IMR-90 (cell line): ENCODE measurements around the gene ADCK1. TPM values are rescaled to one million over a fixed set of nuclear protein-coding genes. Genes with fewer than 3 reads are reported as not detected.
"Not testable (repeated sequence)": the region's sequence is repeated elsewhere in the genome, so short reads cannot be mapped to it uniquely, and the experiment has no call there.

Experiments used
- ATAC-seq: fragments of 200-7000 bp; cut with Tn5 transposase; 2 replicates; pipeline ENCODE4 v1.9.1; 2020; ENCODE audit warnings: low read depth, mild to moderate bottlenecking, moderate library complexity
- BruUV-seq: library from RNA; stranded (reverse); fragments of 400-500 nt; replicated peaks from 2 replicates; lab custom pipeline; 2021; lab: Mats Ljungman, UMichigan
- CTCF ChIA-PET: fragments of 300-600 bp; formaldehyde crosslinking; extraction: SDS; loops from one replicate; lab custom pipeline; 2021; ENCODE audit warnings: antibody characterized with exemption; lab: Yijun Ruan, JAX
- POLR2A ChIA-PET: fragments of 300-600 bp; sonication (Branson Sonifier 250); formaldehyde crosslinking; loops from one replicate; lab custom pipeline; 2022; ENCODE audit warnings: antibody characterized with exemption; ENCODE audit not compliant: unreplicated experiment; lab: Charles Lee
- DNase-seq: peaks from one replicate; pipeline ENCODE4 v3.0.0; 2013
- H2AFZ ChIP-seq: replicated peaks from 2 replicates; pipeline ENCODE3; 2013; ENCODE audit warnings: low read length, mild to moderate bottlenecking; ENCODE audit not compliant: poor library complexity
- H2AK5ac ChIP-seq: 2 replicates; pipeline ENCODE4 v1.6.1; 2013; ENCODE audit warnings: low read depth, low read length, inconsistent platforms
- H2AK9ac ChIP-seq: replicated peaks from 2 replicates; pipeline ENCODE3; 2013; ENCODE audit warnings: mild to moderate bottlenecking, low read depth, low read length, moderate library complexity; ENCODE audit not compliant: poor library complexity
- H2BK120ac ChIP-seq: 2 replicates; pipeline ENCODE4 v1.6.1; 2013; ENCODE audit warnings: low read depth, low read length, inconsistent platforms
- H2BK15ac ChIP-seq: 3 replicates; pipeline ENCODE4 v1.6.1; 2013; ENCODE audit warnings: low read depth, low read length, inconsistent platforms
- H2BK20ac ChIP-seq: 2 replicates; pipeline ENCODE4 v1.6.1; 2013; ENCODE audit warnings: low read depth, mild to moderate bottlenecking, inconsistent platforms, low read length, moderate library complexity
- H2BK5ac ChIP-seq: 2 replicates; pipeline ENCODE4 v1.6.1; 2013; ENCODE audit warnings: mild to moderate bottlenecking, low read depth, low read length, inconsistent platforms; ENCODE audit not compliant: poor library complexity, severe bottlenecking
- H3K14ac ChIP-seq: replicated peaks from 2 replicates; pipeline ENCODE4 v1.6.1; 2013; ENCODE audit warnings: low read depth, low read length, inconsistent platforms
- H3K18ac ChIP-seq: 2 replicates; pipeline ENCODE4 v1.6.1; 2013; ENCODE audit warnings: low read depth, low read length, control low read depth
- H3K23ac ChIP-seq: 2 replicates; pipeline ENCODE4 v1.6.1; 2013; ENCODE audit warnings: low read depth, low read length, inconsistent platforms
- H3K27ac ChIP-seq: 2 replicates; pipeline ENCODE4 v1.5.1; 2013; ENCODE audit warnings: mild to moderate bottlenecking, control low read depth, low read length; ENCODE audit not compliant: insufficient read depth
- H3K27me3 ChIP-seq: 2 replicates; pipeline ENCODE4 v1.6.1; 2013; ENCODE audit warnings: low read length; ENCODE audit not compliant: control insufficient read depth, insufficient read depth
- H3K36me3 ChIP-seq: 2 replicates; pipeline ENCODE4 v1.6.1; 2013; ENCODE audit warnings: low read length, mixed read lengths; ENCODE audit not compliant: control insufficient read depth, insufficient read depth
- H3K4ac ChIP-seq: 2 replicates; pipeline ENCODE4 v1.6.1; 2013; ENCODE audit warnings: low read depth, low read length, inconsistent platforms
- H3K4me1 ChIP-seq: 2 replicates; pipeline ENCODE4 v1.6.1; 2013; ENCODE audit warnings: low read length, mixed read lengths; ENCODE audit not compliant: control insufficient read depth, insufficient read depth
- H3K4me2 ChIP-seq: 2 replicates; pipeline ENCODE4 v1.6.1; 2013; ENCODE audit warnings: low read depth, mild to moderate bottlenecking, control low read depth, low read length, moderate library complexity
- H3K4me3 ChIP-seq: 2 replicates; pipeline ENCODE4 v1.5.1; 2013; ENCODE audit warnings: low read depth, mild to moderate bottlenecking, control low read depth, low read length, moderate library complexity; ENCODE audit not compliant: insufficient read depth
- H3K56ac ChIP-seq: 2 replicates; pipeline ENCODE4 v1.6.1; 2013; ENCODE audit warnings: low read length, inconsistent platforms; ENCODE audit not compliant: insufficient read depth; ENCODE audit errors: extremely low read depth
- H3K79me1 ChIP-seq, 2 experiments: 2 replicates each; pipeline ENCODE4 v1.6.1; 2013; ENCODE audit warnings: low read length in 2 of 2, inconsistent platforms in 1 of 2, low read depth in 1 of 2
- H3K9ac ChIP-seq: 2 replicates; pipeline ENCODE4 v1.6.1; 2013; ENCODE audit warnings: low read depth, low read length, control low read depth
- H3K9me1 ChIP-seq: 2 replicates; pipeline ENCODE4 v1.6.1; 2013; ENCODE audit warnings: low read length, inconsistent platforms; ENCODE audit not compliant: insufficient read depth
- H3K9me3 ChIP-seq: 2 replicates; pipeline ENCODE4 v1.6.1; 2013; ENCODE audit warnings: low read length; ENCODE audit not compliant: control insufficient read depth, insufficient read depth
- H4K20me1 ChIP-seq: 2 replicates; pipeline ENCODE4 v1.6.1; 2013; ENCODE audit warnings: low read length, inconsistent platforms; ENCODE audit not compliant: insufficient read depth
- H4K5ac ChIP-seq: 2 replicates; pipeline ENCODE4 v1.6.1; 2013; ENCODE audit warnings: mild to moderate bottlenecking, low read depth, low read length, control low read depth
- H4K8ac ChIP-seq, 2 experiments: 2 replicates each; pipeline ENCODE4 v1.6.1; 2013; ENCODE audit warnings: low read depth in 2 of 2, low read length in 2 of 2, control low read depth in 1 of 2, inconsistent platforms in 1 of 2
- H4K91ac ChIP-seq: 2 replicates; pipeline ENCODE4 v1.6.1; 2013; ENCODE audit warnings: low read depth, low read length, inconsistent platforms; ENCODE audit not compliant: insufficient read depth
- WGBS, 2 experiments: methylation state at CpG; one replicate each; pipeline versions ENCODE4 v1.1.5 to v1.1.7; 2013; ENCODE audit warnings: missing lambda C conversion rate in 2 of 2; ENCODE audit not compliant: insufficient read length in 1 of 2; ENCODE audit errors: extremely low coverage in 2 of 2; 5-methylcytosine and 5-hydroxymethylcytosine counted together
- dilution Hi-C: fragments of 300-500 bp; cut with HindIII; formaldehyde crosslinking; loops from one replicate; pipeline ENCODE4 v1.14.3; 2018; ENCODE audit warnings: low sequenced_read_pairs; ENCODE audit not compliant: unreplicated experiment
- in situ Hi-C: fragments of 300-500 bp; cut with MboI; formaldehyde crosslinking; loops from 3 replicates; pipeline ENCODE4 v1.14.3; 2019; ENCODE audit warnings: low sequenced_read_pairs, inconsistent platforms, mixed read lengths
- intact Hi-C: fragments of 100-400 bp; cut with micrococcal nuclease; formaldehyde crosslinking; loops from 2 replicates; pipeline ENCODE4 v1.10.0; 2022
- polyA plus RNA-seq, 3 experiments: library from polyadenylated mRNA; depleted of rRNA; stranded (reverse); fragments of >200 nt; gene quantifications; 2 replicates each; pipeline ENCODE4 v1.2.3, GENCODE V29; 2012; ENCODE audit warnings: low replicate concordance in 1 of 3
- total RNA-seq: library from RNA; depleted of rRNA; stranded (reverse); fragments of >200 nt; gene quantifications from 2 replicates; pipeline ENCODE4 v1.2.3, GENCODE V29; 2012

ADCK1 gene
- total and polyA plus RNA-seq, 2 of the 4 experiments (the other 2 are of a cell fraction), result 1.6 to 4.6 TPM

GRCh38 chr14:77799456-77799855 lies 453 bp upstream of the ADCK1 start:
- Histone ChIP-seq H3K14ac (0 out of 2 replicates have a peak overlapping the region, but pooled peaks have one; percentile 81), H3K4me3 (peak overlapping the region; percentile 61), H4K8ac (peak overlapping the region; percentile 98), H3K4ac (peak overlapping the region; percentile 86; the same call in 1 of the 2 replicates), H3K9ac (peak overlapping the region; percentile 82), H2BK120ac (peak overlapping the region; percentile 68; the same call in 1 of the 2 replicates), H2AFZ (peak overlapping the region; percentile 99), H3K4me2 (peak overlapping the region; percentile 88), H3K23ac (0 out of 2 replicates have a peak overlapping the region, but pooled peaks have one; percentile 31)
- H2AK9ac ChIP-seq, H4K91ac ChIP-seq, H2BK5ac ChIP-seq, H4K5ac ChIP-seq, DNase-seq, intact Hi-C loops, H3K79me1 ChIP-seq, H3K4me1 ChIP-seq, H3K27me3 ChIP-seq, H2BK20ac ChIP-seq, H3K27ac ChIP-seq, H3K9me3 ChIP-seq, H2BK15ac ChIP-seq, dilution Hi-C loops, in situ Hi-C loops, H3K36me3 ChIP-seq, H3K9me1 ChIP-seq, BruUV-seq, H4K20me1 ChIP-seq, H2AK5ac ChIP-seq, H3K56ac ChIP-seq, ATAC-seq, H3K18ac ChIP-seq: not testable (repeated sequence)
- 100% methylated on average over 4 of the region's 13 CpGs; no CpG with 5 or more reads in 1 of the 2 experiments for WGBS, 2 experiments
- ChIA-PET CTCF (interaction anchor here (1.0 to 1.2 kb wide), 2 partner anchors 17 to 38 kb away, joined by 4 to 5 read pairs; partner anchors contain the start of gene SNW1), POLR2A (interaction anchor here (0.6 kb wide), 1 partner anchor 24 kb away, joined by 3 read pairs; no protein-coding TSS in a partner anchor)
